Osteoblast (primary cell): ENCODE data around the gene GCAT. TPM values are rescaled to one million over a fixed set of nuclear protein-coding genes. Genes with fewer than 3 reads are reported as not detected.
A peak's percentile ranks its signal among the peaks of the same experiment; 100 is the strongest.

Experiments
- DNase-seq: peaks from one replicate; pipeline ENCODE4 v3.0.0; 2011; ENCODE audit warnings: low spot score, mixed read lengths; ENCODE audit not compliant: insufficient read length; ENCODE audit errors: missing footprints
- H2AFZ ChIP-seq: 2 replicates; pipeline ENCODE4 v1.6.0; 2011; ENCODE audit warnings: mild to moderate bottlenecking, low read length
- H3K27ac ChIP-seq: 2 replicates; pipeline ENCODE4 v1.5.1; 2011; ENCODE audit warnings: mild to moderate bottlenecking, low read depth, low read length, moderate library complexity
- H3K27me3 ChIP-seq: 2 replicates; pipeline ENCODE4 v1.6.0; 2012; ENCODE audit warnings: mild to moderate bottlenecking, control low read depth, inconsistent platforms, low read length, moderate library complexity; ENCODE audit not compliant: insufficient read depth
- H3K36me3 ChIP-seq: 2 replicates; pipeline ENCODE4 v1.5.1; 2011; ENCODE audit warnings: mild to moderate bottlenecking, low read length, control low read depth, moderate library complexity; ENCODE audit not compliant: insufficient read depth
- H3K4me1 ChIP-seq: 2 replicates; pipeline ENCODE4 v1.5.1; 2011; ENCODE audit warnings: mild to moderate bottlenecking, low read length, control low read depth, moderate library complexity; ENCODE audit not compliant: insufficient read depth
- H3K4me2 ChIP-seq: 2 replicates; pipeline ENCODE4 v1.6.0; 2011; ENCODE audit warnings: mild to moderate bottlenecking, low read length; ENCODE audit not compliant: insufficient read depth
- H3K4me3 ChIP-seq: fragments of 200-600 bp; sonication (generic); 3 replicates; pipeline ENCODE4 v1.5.1; 2012; ENCODE audit warnings: mild to moderate bottlenecking, low read length, inconsistent platforms; ENCODE audit not compliant: insufficient read depth
- H3K79me2 ChIP-seq: 2 replicates; pipeline ENCODE4 v1.6.0; 2012; ENCODE audit warnings: mild to moderate bottlenecking, low read length, control low read depth, inconsistent platforms; ENCODE audit not compliant: insufficient read depth
- H3K9me3 ChIP-seq: 2 replicates; pipeline ENCODE4 v1.5.1; 2011; ENCODE audit warnings: low read depth, low read length, control low read depth
- H4K20me1 ChIP-seq: 2 replicates; pipeline ENCODE4 v1.6.0; 2012; ENCODE audit warnings: mild to moderate bottlenecking, low read length, control low read depth; ENCODE audit not compliant: insufficient read depth
- total RNA-seq: library from RNA; depleted of rRNA; stranded (reverse); fragments of >200 nt; gene quantifications from 2 replicates; pipeline ENCODE4 v1.2.3, GENCODE V29; 2012
- TF ChIP-seq, protein P1 (sequence below): IDR thresholded peaks from 2 replicates; pipeline ENCODE4 v1.5.1; 2011; ENCODE audit warnings: mild to moderate bottlenecking, low read depth, low read length, moderate library complexity; ENCODE audit errors: extremely low read depth

The GCAT gene
- total RNA-seq, 1 donor, result 26.8 TPM

- no peak for DNase-seq
- Histone ChIP-seq H2AFZ (no peak overlapping the region), H3K79me2 (peaks cover 59% of the 10 kb centered on the region), H3K27ac (no peak overlapping the region), H3K36me3 (peaks cover 74% of the 10 kb centered on the region), H3K27me3 (no peaks in the 10 kb centered on the region), H3K4me3 (no peak overlapping the region), H3K4me2 (no peak overlapping the region), H3K4me1 (peaks cover 6% of the 10 kb centered on the region), H3K9me3 (no peaks in the 10 kb centered on the region), H4K20me1 (peaks cover 17% of the 10 kb centered on the region)
- TF ChIP-seq, protein P1, sequence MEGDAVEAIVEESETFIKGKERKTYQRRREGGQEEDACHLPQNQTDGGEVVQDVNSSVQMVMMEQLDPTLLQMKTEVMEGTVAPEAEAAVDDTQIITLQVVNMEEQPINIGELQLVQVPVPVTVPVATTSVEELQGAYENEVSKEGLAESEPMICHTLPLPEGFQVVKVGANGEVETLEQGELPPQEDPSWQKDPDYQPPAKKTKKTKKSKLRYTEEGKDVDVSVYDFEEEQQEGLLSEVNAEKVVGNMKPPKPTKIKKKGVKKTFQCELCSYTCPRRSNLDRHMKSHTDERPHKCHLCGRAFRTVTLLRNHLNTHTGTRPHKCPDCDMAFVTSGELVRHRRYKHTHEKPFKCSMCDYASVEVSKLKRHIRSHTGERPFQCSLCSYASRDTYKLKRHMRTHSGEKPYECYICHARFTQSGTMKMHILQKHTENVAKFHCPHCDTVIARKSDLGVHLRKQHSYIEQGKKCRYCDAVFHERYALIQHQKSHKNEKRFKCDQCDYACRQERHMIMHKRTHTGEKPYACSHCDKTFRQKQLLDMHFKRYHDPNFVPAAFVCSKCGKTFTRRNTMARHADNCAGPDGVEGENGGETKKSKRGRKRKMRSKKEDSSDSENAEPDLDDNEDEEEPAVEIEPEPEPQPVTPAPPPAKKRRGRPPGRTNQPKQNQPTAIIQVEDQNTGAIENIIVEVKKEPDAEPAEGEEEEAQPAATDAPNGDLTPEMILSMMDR, result no peak
Observed at GRCh38 chr22:37854946-37855345, 47.2 kb downstream of the GCAT start.

DNA sequence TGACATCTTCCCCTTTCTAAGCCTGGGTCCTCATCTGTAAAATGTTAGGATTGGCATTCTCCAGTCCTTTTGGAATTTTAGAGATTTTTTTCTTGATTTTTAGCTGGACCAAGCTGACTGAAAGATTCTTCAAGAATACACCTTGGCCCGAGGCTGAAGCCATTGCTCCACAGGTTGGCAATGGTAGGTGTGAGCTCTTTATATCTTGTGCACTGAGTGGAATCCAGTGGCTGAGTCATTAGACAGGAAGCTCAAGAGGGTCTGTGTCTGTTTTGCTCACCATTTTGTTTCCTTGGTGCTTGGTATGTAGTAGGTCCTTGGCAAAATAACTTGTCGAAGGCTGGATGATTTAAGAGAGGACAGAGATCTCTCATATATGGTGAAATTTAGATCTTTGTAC is 47.7 kb downstream of the GCAT start:
- TF ChIP-seq, protein P1, result no peak
- Histone ChIP-seq H3K79me2 (peaks cover 54% of the 10 kb centered on the region), H3K27ac (no peak overlapping the region), H3K4me3 (no peak overlapping the region), H2AFZ (no peak overlapping the region), H4K20me1 (peaks cover 17% of the 10 kb centered on the region), H3K4me1 (peaks cover 1% of the 10 kb centered on the region), H3K36me3 (peaks cover 77% of the 10 kb centered on the region), H3K4me2 (no peak overlapping the region), H3K27me3 (no peaks in the 10 kb centered on the region), H3K9me3 (no peaks in the 10 kb centered on the region)
- no peak for DNase-seq

DNA sequence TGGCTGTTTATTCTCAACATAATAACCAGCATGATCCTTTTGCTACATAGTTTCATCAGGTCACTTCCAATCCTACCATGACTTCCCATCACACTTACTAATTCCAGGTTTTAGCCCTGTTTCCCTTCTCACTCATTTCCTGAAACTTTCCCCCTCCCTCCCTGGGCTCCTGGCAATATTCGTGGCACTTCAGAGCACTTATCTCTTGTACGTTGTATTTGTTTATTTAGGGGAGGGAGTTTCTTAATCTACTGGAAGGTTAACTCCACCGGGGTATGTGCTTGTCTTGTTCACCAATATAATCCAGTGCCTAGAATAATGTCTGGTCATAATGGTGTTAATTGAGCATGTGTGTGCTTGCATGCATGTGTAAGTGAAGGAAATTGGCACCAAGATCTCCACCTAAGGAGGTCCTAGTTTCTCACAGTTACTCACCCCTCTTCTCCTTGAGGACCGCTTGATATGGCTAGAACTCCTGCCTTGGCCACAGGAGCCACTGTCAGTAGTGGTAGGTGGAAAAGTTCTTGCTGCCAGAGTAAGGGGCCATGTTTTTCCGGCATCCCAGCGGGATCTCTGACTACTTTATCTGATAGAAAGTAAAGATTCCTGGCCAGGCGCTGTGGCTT is 53.2 kb downstream of the GCAT start:
- Histone ChIP-seq H3K4me2 (no peak overlapping the region), H3K79me2 (peaks cover 23% of the 10 kb centered on the region), H3K9me3 (no peaks in the 10 kb centered on the region), H3K4me1 (peaks cover 4% of the 10 kb centered on the region), H3K27ac (no peak overlapping the region), H3K36me3 (peaks cover 78% of the 10 kb centered on the region), H3K4me3 (no peak overlapping the region), H3K27me3 (no peaks in the 10 kb centered on the region), H4K20me1 (peaks cover 14% of the 10 kb centered on the region), H2AFZ (no peak overlapping the region)
- no peak for DNase-seq
- TF ChIP-seq, protein P1, result no peak

DNA sequence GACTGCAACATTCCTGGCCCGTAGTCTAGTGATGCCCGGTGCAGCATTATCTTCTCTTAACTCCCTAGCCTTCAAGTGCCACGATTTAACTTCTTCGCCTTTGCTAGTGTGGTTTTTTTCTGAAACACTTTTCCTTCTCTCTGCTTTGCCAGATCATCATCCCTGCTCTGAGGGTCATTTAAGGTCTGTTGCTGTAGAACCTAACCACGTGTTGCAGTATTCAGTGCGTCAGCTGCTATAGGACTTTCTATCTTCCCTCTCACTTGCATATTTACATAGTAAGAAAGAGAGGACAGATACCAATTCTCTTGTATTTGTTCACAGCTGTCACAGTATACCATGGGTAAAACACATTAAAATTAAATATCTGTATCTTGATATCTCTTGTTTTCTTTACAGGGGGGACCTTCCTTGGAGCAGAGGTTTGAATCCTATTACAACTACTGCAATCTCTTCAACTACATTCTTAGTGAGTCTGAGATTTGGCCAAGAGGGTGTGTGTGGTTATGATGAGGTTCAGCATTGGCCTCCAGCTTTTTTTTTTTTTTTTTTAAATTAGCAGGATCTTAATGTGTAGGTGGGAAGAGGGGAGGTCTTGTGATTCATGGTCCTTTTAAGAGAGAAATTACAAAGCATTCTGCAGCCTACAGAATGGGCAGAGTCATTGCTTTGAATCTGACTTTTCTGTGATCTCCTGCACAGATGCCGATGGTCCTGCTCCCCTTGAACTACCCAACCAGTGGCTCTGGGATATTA is 55.0 kb downstream of the GCAT start:
- no peaks in the 10 kb centered on the region for H3K27me3 ChIP-seq
- peaks cover 4% of the 10 kb centered on the region for H3K4me1 ChIP-seq
- H3K27ac ChIP-seq, result peak overlapping the region; percentile 28
- peaks cover 81% of the 10 kb centered on the region for H3K36me3 ChIP-seq
- H4K20me1 ChIP-seq, result peaks cover 16% of the 10 kb centered on the region
- no peak for DNase-seq
- TF ChIP-seq, protein P1, result no peak
- no peak overlapping the region for H2AFZ ChIP-seq
- no peak overlapping the region for H3K4me2 ChIP-seq
- H3K9me3 ChIP-seq, result no peaks in the 10 kb centered on the region
- no peak overlapping the region for H3K4me3 ChIP-seq
- H3K79me2 ChIP-seq, result peaks cover 25% of the 10 kb centered on the region
